HEK293 (cell line): ENCODE results near the gene KIRREL3.

Source experiments
- CTCF ChIP-seq: fragments of 450-650 bp; formaldehyde crosslinking; IDR thresholded peaks from 2 replicates; pipeline ENCODE4 v1.5.1; 2016; ENCODE audit warnings: missing biosample characterization, missing genetic modification characterization
- RBAK ChIP-seq: fragments of 450-650 bp; formaldehyde crosslinking; IDR thresholded peaks from 2 replicates; pipeline ENCODE4 v1.5.1; 2016; ENCODE audit warnings: missing biosample characterization, missing genetic modification characterization
- REPIN1 ChIP-seq: fragments of 450-650 bp; formaldehyde crosslinking; IDR thresholded peaks from 2 replicates; pipeline ENCODE4 v1.5.1; 2017; ENCODE audit warnings: missing biosample characterization, missing genetic modification characterization, low read depth
- REST ChIP-seq: fragments of 450-650 bp; formaldehyde crosslinking; IDR thresholded peaks from 2 replicates; pipeline ENCODE4 v1.5.1; 2016; ENCODE audit warnings: missing biosample characterization, missing genetic modification characterization
- SETDB1 ChIP-seq: IDR thresholded peaks from one replicate; pipeline ENCODE4 v1.6.1; 2017; ENCODE audit warnings: mild to moderate bottlenecking, low read length, moderate library complexity, mixed read lengths; ENCODE audit not compliant: insufficient read length
- TRIM28 ChIP-seq: IDR thresholded peaks from 2 replicates; pipeline ENCODE4 v1.6.1; 2011; ENCODE audit warnings: low read length, control low read depth, borderline replicate concordance
- YY1 ChIP-seq: fragments of 450-650 bp; formaldehyde crosslinking; IDR thresholded peaks from 2 replicates; pipeline ENCODE4 v1.5.1; 2018; ENCODE audit warnings: missing biosample characterization, missing genetic modification characterization
- ZNF544 ChIP-seq: fragments of 450-650 bp; formaldehyde crosslinking; IDR thresholded peaks from 2 replicates; pipeline ENCODE4 v1.5.0; 2017; ENCODE audit warnings: missing biosample characterization, missing genetic modification characterization
- ZSCAN30 ChIP-seq: fragments of 450-650 bp; IDR thresholded peaks from 2 replicates; pipeline ENCODE4 v1.5.1; 2018; ENCODE audit warnings: missing biosample characterization, mild to moderate bottlenecking, missing genetic modification characterization, moderate library complexity
- TF ChIP-seq, protein P1 (sequence below): fragments of 450-650 bp; formaldehyde crosslinking; IDR thresholded peaks from 2 replicates; pipeline ENCODE4 v1.5.1; 2016; ENCODE audit warnings: missing biosample characterization, missing genetic modification characterization
- TF ChIP-seq, protein P2 (sequence below): fragments of 450-650 bp; formaldehyde crosslinking; IDR thresholded peaks from 2 replicates; pipeline ENCODE4 v1.5.1; 2016; ENCODE audit warnings: missing biosample characterization, missing genetic modification characterization

DNA sequence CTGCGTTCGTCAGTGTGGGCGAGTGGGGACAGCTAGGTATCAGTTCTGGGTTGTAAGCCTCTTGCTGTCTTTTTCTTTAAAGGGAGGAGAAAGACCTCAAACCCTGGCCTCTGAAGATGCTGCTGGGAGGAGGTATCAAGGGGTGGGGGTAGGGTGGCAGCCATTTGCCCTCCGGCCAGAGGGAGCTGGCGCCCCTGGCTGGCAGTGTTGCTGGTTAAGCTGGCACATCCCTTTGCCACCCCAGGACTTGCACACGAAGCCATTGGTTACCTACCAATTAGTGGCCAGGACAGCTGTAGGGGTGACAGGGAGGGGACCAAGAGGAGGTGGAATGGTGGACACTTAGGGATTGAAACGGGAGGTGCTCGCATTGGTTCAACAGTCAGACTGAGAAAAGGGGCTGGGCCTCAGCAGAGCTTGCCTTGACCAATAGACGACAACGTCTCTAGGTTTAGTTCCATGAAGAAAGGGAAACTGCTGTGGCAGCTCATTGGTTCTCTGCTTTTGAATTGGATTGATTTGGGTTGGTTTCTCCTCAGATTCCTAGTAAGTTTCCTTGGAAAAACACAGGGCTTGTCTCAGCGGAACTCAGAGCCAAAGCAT lies 567.2 kb downstream of the KIRREL3 start:
- TF ChIP-seq YY1 (no peak), REST (tag by site-specific recombination) (no peak), CTCF (tag by site-specific recombination) (no peak), ZSCAN30 (no peak), SETDB1 (no peak), ZNF544 (tag by site-specific recombination) (no peak), REPIN1 (tag by site-specific recombination) (no peak), TRIM28 (no peak), RBAK (tag by site-specific recombination) (no peak)
- TF ChIP-seq, protein P1, sequence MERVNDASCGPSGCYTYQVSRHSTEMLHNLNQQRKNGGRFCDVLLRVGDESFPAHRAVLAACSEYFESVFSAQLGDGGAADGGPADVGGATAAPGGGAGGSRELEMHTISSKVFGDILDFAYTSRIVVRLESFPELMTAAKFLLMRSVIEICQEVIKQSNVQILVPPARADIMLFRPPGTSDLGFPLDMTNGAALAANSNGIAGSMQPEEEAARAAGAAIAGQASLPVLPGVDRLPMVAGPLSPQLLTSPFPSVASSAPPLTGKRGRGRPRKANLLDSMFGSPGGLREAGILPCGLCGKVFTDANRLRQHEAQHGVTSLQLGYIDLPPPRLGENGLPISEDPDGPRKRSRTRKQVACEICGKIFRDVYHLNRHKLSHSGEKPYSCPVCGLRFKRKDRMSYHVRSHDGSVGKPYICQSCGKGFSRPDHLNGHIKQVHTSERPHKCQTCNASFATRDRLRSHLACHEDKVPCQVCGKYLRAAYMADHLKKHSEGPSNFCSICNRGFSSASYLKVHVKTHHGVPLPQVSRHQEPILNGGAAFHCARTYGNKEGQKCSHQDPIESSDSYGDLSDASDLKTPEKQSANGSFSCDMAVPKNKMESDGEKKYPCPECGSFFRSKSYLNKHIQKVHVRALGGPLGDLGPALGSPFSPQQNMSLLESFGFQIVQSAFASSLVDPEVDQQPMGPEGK (tag by site-specific recombination), result no peak
- TF ChIP-seq, protein P2, sequence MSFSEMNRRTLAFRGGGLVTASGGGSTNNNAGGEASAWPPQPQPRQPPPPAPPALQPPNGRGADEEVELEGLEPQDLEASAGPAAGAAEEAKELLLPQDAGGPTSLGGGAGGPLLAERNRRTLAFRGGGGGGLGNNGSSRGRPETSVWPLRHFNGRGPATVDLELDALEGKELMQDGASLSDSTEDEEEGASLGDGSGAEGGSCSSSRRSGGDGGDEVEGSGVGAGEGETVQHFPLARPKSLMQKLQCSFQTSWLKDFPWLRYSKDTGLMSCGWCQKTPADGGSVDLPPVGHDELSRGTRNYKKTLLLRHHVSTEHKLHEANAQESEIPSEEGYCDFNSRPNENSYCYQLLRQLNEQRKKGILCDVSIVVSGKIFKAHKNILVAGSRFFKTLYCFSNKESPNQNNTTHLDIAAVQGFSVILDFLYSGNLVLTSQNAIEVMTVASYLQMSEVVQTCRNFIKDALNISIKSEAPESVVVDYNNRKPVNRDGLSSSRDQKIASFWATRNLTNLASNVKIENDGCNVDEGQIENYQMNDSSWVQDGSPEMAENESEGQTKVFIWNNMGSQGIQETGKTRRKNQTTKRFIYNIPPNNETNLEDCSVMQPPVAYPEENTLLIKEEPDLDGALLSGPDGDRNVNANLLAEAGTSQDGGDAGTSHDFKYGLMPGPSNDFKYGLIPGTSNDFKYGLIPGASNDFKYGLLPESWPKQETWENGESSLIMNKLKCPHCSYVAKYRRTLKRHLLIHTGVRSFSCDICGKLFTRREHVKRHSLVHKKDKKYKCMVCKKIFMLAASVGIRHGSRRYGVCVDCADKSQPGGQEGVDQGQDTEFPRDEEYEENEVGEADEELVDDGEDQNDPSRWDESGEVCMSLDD (tag by site-specific recombination), result no peak
